Gastroesophageal sphincter (tissue), 4 donors: ENCODE results near the gene PIM1. TPM values are rescaled to one million over a fixed set of nuclear protein-coding genes. Genes with fewer than 3 reads are reported as not detected.

Experiments
- ATAC-seq: fragments of 150-250 bp; one replicate; pipeline ENCODE4 v1.9.1; 2016; ENCODE audit warnings: mild to moderate bottlenecking, moderate library complexity
- H3K27ac ChIP-seq, 4 donors: fragments of 200-600 bp; sonication (generic) in 3 of 4; 1 replicate in 3 of 4; 2 replicates in 1 of 4; pipeline ENCODE4 v1.5.1; 2016 to 2019
- H3K27me3 ChIP-seq: fragments of 200-600 bp; sonication (generic); one replicate; pipeline ENCODE4 v1.5.1; 2019
- H3K36me3 ChIP-seq, 2 donors: fragments of 200-600 bp; sonication (generic); one replicate each; pipeline ENCODE4 v1.5.1; 2019; ENCODE audit warnings: control low read depth in 1 of 2
- H3K4me1 ChIP-seq, 3 donors: fragments of 200-600 bp; sonication (generic); 1 replicate in 2 of 3; 2 replicates in 1 of 3; pipeline ENCODE4 v1.5.1; 2016 to 2019; ENCODE audit warnings: control low read depth in 2 of 3
- H3K4me3 ChIP-seq, 2 donors: fragments of 200-600 bp; sonication (generic); one replicate each; pipeline ENCODE4 v1.5.1; 2019; ENCODE audit warnings: mild to moderate bottlenecking in 1 of 2, moderate library complexity in 1 of 2
- H3K9me3 ChIP-seq, 3 donors: fragments of 200-600 bp; sonication (generic); one replicate each; pipeline ENCODE4 v1.5.1; 2017 to 2019; ENCODE audit warnings: control low read depth in 2 of 3
- EP300 ChIP-seq: sonication (generic); formaldehyde crosslinking; IDR thresholded peaks from one replicate; pipeline ENCODE4 v1.6.1; 2017; ENCODE audit warnings: antibody characterized with exemption, mild to moderate bottlenecking
- POLR2A ChIP-seq, 2 donors: fragments of 450-650 bp; IDR thresholded peaks; one replicate each; pipeline ENCODE4 v1.6.1; 2017; ENCODE audit warnings: antibody characterized with exemption in 2 of 2, mild to moderate bottlenecking in 2 of 2, moderate library complexity in 1 of 2
- POLR2AphosphoS5 ChIP-seq: sonication (generic); formaldehyde crosslinking; IDR thresholded peaks from one replicate; pipeline ENCODE4 v1.6.1; 2017; ENCODE audit warnings: antibody characterized with exemption
- WGBS, 2 donors: methylation state at CpG; one replicate each; pipeline ENCODE4 v1.1.5; 2018; ENCODE audit warnings: low coverage in 1 of 2; 5-methylcytosine and 5-hydroxymethylcytosine counted together
- total RNA-seq, 4 donors: library from RNA; depleted of rRNA; stranded (reverse); fragments of >200 nt; gene quantifications; one replicate each; pipeline ENCODE4 v1.1.0, GENCODE V29; 2016
- TF ChIP-seq, protein P1 (sequence below), 4 experiments: fragments of 200-600 bp in 2 of 4; fragments of 450-650 bp in 2 of 4; sonication (generic) in 1 of 4; IDR thresholded peaks; one replicate each; pipeline ENCODE4 v1.5.1; 2017 to 2019; ENCODE audit warnings: antibody characterized with exemption in 4 of 4, mild to moderate bottlenecking in 2 of 4, moderate library complexity in 2 of 4

The PIM1 gene
- total RNA-seq, 4 donors from 2014 or later, result 19.0 to 63.8 (median 21.8) TPM

DNA sequence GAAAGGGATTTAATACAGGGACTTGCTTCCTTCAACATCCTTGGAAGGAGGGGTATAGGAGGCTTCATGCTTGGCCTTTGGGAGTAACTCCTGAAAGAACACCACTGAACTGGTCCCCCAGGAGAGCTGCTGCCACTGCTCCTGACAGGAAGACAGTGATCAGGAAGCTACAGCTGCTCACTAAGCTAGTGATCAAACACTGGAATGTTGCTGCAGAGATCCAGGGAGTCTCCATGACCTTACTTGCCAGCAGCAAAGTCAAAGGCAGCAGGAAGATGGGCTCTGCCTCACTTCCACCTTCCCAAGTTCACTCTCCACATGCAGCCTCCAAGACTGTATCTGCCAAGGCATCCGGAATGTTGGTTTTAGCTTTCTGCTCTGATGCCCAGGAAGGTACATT is 31.8 kb downstream of the PIM1 start:
- no peak overlapping the region for H3K27ac ChIP-seq
- no peaks in the 10 kb centered on the region for H3K27me3 ChIP-seq
- H3K4me3 ChIP-seq, result no peak overlapping the region
- no peaks in the 10 kb centered on the region for H3K9me3 ChIP-seq
- 89% methylated on average over 1 of the region's 1 CpG; no CpG with 5 or more reads in 1 of the 2 donors for WGBS, 2 donors
- TF ChIP-seq POLR2A (IDR thresholded peaks at IDR 0.05) (no peak), EP300 (no peak), POLR2AphosphoS5 (no peak)
- TF ChIP-seq, protein P1, sequence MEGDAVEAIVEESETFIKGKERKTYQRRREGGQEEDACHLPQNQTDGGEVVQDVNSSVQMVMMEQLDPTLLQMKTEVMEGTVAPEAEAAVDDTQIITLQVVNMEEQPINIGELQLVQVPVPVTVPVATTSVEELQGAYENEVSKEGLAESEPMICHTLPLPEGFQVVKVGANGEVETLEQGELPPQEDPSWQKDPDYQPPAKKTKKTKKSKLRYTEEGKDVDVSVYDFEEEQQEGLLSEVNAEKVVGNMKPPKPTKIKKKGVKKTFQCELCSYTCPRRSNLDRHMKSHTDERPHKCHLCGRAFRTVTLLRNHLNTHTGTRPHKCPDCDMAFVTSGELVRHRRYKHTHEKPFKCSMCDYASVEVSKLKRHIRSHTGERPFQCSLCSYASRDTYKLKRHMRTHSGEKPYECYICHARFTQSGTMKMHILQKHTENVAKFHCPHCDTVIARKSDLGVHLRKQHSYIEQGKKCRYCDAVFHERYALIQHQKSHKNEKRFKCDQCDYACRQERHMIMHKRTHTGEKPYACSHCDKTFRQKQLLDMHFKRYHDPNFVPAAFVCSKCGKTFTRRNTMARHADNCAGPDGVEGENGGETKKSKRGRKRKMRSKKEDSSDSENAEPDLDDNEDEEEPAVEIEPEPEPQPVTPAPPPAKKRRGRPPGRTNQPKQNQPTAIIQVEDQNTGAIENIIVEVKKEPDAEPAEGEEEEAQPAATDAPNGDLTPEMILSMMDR (IDR thresholded peaks at IDR 0.05), result no peak
- H3K4me1 ChIP-seq, result no peaks in the 10 kb centered on the region
- H3K36me3 ChIP-seq, result no peaks in the 10 kb centered on the region
- no peak for ATAC-seq

DNA sequence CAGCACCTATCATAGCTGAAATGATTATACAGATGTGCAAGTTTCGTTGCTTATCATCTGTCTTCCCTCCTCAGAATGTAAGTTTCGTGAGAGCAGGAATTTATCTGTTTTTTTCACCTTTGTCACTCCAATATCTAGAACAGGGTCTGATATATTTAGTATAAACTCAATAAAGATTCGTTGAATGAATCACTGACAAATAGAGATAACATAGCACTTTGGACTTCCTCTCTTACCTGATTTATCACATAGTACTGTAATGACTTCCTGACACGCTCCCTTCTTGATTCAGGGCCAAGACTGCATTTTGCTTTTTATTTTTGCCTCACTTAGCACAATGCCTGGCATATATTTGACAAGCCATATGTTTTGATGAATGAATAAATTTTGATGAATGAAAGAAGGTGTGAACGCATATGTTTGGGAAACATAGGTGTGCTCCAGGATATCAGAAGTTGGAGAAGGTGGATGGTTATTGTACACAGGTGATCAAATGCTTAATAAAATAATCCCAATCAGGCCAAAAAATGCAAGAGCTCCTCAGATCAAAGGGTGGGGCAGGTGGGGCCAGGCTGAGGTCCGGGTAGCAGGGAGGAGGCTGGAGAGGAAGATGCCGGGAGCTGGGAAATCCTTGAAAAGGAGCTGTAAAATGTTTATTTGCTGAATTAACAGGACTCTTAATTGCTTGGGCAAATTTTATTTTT is 33.0 kb downstream of the PIM1 start:
- no peak overlapping the region for H3K27ac ChIP-seq
- no peaks in the 10 kb centered on the region for H3K9me3 ChIP-seq
- no peaks in the 10 kb centered on the region for H3K27me3 ChIP-seq
- H3K4me3 ChIP-seq, result no peak overlapping the region
- no peak for ATAC-seq
- no peaks in the 10 kb centered on the region for H3K36me3 ChIP-seq
- no peak for TF ChIP-seq POLR2AphosphoS5
- TF ChIP-seq POLR2A (IDR thresholded peaks at IDR 0.05), result no peak
- TF ChIP-seq, protein P1 (IDR thresholded peaks at IDR 0.05), result no peak
- TF ChIP-seq EP300, result no peak
- 65 to 78% methylated on average over 7 of the region's 7 CpGs for WGBS, 2 donors
- H3K4me1 ChIP-seq, result no peaks in the 10 kb centered on the region

DNA sequence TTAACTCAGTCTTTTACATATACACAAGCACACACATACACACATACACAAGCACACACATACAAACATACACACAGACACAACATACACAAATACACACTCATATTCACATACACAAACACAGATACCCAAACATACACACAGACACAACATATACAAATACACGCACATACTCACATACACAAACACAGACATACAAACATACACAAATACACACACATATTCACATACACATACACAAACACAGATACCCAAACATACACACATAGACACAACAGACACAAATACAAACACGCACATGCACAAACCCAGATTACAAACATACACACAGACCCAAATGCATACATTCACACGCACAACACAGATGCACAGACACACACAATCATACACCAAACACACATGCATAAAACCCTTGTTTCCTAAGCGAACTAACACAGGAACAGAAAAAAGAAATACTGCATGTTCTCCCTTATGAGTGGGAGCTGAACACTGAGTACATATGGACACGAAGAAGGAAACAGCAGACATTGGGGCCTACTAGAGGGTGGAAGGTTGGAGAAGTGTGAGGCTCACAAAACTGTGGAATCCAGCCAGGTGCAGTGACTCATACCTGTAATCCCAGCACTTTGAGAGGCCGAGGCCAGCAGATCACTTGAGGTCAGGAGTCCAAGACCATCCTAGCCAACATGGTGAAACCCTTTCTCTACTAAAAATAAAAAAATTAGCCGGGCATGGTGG is 34.2 kb downstream of the PIM1 start:
- no peaks in the 10 kb centered on the region for H3K36me3 ChIP-seq
- TF ChIP-seq, protein P1 (IDR thresholded peaks at IDR 0.05), result no peak
- TF ChIP-seq EP300, result no peak
- no peak for TF ChIP-seq POLR2AphosphoS5
- TF ChIP-seq POLR2A (IDR thresholded peaks at IDR 0.05), result no peak
- no peak overlapping the region for H3K4me3 ChIP-seq
- no peaks in the 10 kb centered on the region for H3K4me1 ChIP-seq
- no peak for ATAC-seq
- H3K9me3 ChIP-seq, result no peaks in the 10 kb centered on the region
- no peak overlapping the region for H3K27ac ChIP-seq
- 53 to 67% methylated on average over 5 to 7 of the region's 7 CpGs for WGBS, 2 donors
- no peaks in the 10 kb centered on the region for H3K27me3 ChIP-seq

DNA sequence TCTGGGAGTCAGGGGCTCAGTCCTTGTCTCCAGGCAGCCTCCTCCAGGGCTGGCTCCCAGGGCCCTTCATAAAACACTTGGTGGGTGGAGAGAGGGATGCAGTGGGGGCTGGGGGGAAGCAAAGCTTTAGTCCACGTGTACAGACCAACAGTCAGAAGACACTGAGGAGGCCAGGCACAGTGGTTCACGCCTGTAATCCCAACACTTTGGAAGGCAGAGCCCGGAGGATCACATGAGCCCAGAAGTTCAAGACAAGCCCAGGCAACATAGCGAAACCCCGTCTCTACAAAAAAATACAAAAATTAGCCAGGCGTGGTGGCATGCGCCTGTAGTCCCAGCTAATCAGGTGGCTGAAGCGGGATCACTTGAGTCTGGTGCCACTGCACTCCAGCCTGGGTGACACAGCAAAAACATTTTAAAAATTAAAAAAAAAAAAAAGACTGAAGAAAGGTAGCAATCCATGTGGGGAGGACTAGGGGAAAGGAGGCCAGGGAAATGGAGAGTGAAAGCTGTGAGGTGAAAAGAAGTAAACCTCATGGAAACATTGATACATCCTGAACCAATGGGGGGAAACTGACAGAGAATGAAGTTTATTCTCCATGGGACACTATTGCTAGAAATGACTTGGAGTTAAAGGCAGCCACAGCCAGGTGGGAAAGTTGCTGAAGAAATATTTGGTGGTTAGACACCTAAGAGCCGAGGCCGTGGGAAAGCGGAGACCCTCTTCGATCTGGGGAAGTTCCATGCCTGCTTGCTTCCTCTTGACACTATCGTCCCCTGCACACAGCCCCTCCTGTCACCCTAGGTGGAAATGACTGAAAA is 35.4 kb downstream of the PIM1 start:
- no peak for ATAC-seq
- 70 to 72% methylated on average over 6 to 12 of the region's 13 CpGs for WGBS, 2 donors
- Histone ChIP-seq H3K27me3 (no peaks in the 10 kb centered on the region), H3K9me3 (no peaks in the 10 kb centered on the region), H3K27ac (no peak overlapping the region), H3K4me3 (no peak overlapping the region), H3K36me3 (no peaks in the 10 kb centered on the region), H3K4me1 (no peaks in the 10 kb centered on the region)
- TF ChIP-seq, protein P1 (IDR thresholded peaks at IDR 0.05), result no peak
- TF ChIP-seq POLR2AphosphoS5 (no peak), EP300 (no peak), POLR2A (IDR thresholded peaks at IDR 0.05) (no peak)
